ENCODE measurements around the gene PPFIBP1.

PPFIBP1 gene

DNA sequence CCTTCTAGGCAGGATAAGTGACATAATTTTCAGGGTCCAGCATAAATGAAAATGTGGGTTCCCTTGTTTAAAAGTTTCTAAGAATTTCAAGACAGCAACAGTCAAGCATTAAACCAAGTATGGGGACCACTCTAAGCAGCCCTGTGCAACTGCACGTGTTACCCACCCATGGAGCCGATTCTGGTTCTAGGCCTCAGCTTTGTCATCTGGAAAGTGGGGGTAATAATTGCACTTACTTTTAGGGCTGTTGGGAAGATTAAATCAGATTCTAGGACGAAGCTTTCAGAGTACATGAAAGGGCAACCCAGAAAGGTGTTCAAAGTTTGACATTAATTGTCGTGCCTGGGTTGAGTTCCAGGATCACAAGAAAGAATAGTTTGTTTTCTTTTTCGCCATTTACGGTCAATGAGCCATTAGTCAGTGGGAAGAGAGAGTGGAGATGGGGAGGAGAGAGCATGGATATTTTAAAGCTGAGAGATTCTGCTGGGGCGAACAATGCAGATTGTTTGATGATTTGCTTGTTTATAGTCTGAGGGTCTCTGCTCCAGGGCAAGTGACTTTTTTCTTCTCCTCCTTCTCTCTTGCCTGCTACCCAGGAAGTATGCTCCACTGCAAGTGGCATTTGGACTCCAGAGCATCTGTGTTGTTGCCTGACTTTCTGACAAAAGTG is 10.7 kb upstream of the PPFIBP1 start:
- DNase-seq (ENCODE audit: low read depth), result no peak

DNA sequence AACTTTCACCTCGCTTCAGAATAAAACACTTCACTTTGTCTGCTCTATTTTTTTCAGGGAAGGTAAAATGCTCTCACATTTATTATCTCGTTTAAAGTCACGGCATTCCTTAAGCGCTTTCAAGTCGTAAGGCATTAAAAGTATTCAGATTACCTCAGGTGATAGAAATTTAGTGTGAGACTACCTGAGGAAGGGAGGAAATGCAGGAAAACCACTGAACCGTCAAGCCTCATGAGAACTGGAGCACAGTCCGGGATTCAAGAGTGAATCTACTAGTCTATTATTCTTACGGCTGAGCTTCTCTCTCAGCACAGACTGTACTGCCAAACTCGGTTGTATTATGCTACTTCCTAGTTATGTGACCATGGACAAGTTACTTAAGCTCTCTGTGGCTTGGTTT is 8.3 kb upstream of the PPFIBP1 start:
- no peak for DNase-seq (ENCODE audit: low read depth)

DNA sequence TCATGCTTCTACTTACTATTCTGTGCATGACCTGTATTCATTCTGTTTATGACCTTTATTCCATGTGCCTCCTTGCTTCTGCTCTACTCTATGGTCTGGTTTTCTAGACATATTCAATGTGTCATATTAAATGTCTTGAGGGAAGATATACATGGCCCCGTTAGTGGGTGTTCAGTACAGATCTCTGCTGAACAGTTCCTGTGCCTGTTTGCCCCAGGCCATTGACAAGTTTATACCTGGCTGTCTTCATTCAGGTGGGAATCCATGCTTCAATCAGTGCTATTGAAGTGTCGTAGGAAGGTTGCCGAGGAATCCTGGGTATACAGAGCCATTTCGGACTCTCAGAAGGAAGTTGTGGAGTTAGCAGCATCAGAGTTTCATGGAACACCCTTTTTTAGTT is 7.4 kb upstream of the PPFIBP1 start:
- DNase-seq (ENCODE audit: low read depth), result no peak

DNA sequence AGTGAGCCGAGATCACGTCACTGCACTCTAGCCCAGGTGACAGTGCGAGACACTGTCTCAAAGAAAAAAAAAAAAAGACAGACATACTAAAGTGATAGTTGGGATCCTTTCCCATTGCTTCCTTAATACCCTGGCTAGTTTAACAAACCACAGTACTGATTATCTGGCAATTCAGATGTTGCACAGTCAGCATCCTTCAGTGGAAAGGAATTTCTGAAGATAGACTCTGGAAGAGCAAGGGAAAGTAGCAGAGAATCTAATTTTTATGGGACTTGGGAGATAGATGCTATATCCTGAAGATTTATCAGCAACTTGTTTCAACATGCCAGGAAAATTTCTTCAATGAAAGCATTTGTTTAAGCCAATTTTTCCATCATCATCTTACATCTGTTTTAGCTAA is 6.5 kb upstream of the PPFIBP1 start:
- DNase-seq (ENCODE audit: low read depth), result no peak

DNA sequence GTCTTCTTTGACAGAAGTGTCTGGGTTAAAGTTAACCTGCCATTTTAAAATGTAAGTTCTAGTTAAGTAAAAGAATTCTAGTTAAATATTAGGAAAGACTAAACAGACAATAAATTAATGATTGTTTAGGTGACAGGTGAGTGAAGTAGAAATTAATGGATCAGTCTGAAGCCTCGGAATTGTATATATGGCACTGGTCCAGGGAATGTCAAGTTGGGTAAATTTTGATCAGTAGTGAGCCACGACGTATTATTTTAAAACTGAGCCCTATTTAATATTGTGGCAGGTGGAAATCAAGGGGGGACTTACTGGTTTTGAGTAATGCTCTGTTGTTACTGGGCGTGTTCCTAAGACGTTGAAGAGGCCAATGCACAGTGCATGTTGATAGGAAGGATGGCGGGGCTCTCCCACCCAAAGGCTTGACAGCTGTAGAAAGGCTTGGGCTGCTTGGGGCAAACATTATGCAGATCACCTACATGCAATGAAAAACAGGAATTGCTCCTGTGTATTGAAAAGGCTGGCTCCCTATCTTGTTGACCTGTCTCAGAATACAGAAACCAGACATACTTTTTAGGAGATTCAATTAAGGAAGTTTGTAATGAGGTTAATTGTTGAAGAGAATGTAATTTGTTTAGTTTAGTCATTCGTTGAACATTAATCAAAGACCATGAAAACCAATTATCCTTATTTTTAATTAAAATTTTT is 5.9 kb upstream of the PPFIBP1 start:
- DNase-seq (ENCODE audit: low read depth), result no peak

DNA sequence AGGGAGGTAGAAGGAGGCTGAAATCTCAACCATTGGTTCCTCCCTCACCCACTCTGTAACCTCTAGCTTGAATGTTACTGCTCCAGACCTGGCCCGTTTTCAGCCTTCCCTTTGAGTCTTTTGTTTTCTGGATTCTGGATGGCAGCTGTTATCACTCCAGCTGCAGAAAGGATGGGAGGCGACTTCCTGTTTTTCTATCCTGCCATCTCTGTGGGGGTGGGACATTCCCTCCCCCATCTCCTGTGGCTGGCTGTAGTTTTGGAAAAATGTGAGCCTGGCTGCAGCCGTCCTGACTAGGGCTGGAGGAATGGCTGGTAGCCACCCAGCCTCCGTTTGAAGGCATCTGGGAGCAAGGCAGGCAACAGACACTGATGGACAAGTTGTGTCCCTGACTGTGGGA is 2.9 kb upstream of the PPFIBP1 start:
- no peak for DNase-seq (ENCODE audit: low read depth)

DNA sequence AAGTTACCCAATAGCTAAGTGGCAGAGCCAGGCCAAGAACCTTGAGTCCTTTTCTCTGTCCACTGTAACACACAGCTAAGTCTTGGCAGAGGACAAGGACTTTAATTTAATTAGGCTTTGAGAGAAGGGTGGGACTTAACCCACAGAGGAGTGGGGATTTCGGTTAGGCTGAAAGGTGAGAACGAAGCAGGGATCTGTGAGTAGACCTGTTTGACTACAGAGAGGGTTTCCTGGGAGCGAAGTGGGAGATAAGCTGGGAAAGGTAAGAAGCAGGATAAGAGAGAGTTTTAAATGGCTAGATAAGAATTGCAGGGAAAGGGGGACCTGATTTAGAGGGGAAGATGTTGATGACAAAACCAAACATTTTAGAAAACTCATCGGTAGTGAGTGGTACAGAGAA is 2.0 kb upstream of the PPFIBP1 start:
- DNase-seq (ENCODE audit: low read depth), result no peak

DNA sequence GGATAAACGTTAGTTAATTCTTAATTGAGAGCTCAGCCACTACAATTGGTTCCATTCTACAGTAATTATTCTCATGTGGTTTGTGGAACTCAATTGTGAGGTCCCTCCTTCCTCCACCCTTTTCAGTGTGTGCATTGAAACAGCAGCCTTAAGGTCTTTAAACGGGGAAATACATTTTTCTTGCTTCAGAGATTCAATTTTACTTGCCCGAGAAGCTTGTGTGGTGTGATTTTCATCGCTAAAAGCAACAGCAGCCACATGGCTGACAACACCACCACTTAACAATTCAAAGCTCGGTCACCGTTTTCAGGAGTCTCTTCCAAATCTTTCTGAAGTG is 733 bp upstream of the PPFIBP1 start:
- no peak for DNase-seq (ENCODE audit: low read depth)

DNA sequence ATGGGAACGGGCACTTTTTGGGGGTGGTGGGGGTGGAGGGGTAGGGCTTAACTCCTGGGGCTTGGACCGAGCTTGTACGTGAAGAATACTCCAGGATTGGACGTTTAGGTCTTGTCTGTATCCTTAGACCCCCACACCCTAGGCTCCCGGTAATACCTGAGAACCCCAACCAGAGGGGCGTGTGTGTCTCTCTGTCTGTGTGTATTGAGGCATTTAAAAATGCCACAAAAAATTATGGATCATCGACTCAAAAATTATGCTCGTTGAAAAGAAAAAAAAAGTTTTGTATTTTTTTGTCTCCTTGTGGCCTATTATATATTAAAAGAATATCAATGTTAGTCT is 459 bp downstream of the PPFIBP1 start:
- no peak for DNase-seq (ENCODE audit: low read depth)

DNA sequence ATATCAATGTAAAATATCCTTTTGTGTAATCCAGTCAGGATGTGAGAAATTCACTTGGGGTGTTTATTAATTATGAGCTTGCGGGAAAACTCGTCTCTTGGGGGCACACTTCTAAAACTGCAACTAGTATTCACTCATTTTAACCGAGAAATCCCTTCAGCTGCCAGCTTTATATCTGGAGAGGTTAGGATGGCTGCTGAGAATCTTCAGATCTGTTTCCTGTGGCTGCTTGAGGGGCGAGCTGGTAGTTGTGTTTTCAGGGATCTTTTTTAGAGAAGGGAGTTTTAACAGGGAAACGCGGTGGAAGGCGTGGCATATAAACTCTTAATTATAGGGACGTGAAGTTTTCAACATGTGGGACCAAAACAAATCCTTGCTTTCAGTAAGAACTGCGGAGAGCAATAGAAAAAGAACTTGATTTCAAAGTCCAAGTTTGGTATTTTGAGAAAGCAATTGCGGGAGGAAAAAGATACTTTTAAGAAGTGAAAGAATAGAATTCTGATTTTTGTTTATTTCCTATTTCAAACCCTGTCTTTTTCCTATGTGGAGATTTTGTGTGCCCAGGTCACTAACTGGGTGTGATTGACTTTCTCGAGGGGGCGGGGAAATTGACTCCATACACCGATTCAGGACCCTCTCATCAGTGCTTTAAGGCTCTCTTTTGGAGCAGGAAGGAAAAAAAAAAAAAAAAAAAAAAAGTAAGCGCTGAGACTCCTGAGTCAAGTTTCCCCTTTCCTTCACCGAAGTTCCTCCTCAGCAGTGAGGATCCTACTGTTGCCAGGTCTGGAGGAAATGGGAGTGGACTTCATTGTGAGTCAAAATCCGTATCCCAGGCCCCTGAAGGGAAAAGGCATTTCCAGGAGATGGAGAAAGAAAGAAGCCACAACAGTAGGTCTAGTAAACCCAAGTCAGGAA is 1.1 kb downstream of the PPFIBP1 start:
- DNase-seq (ENCODE audit: low read depth), result no peak

DNA sequence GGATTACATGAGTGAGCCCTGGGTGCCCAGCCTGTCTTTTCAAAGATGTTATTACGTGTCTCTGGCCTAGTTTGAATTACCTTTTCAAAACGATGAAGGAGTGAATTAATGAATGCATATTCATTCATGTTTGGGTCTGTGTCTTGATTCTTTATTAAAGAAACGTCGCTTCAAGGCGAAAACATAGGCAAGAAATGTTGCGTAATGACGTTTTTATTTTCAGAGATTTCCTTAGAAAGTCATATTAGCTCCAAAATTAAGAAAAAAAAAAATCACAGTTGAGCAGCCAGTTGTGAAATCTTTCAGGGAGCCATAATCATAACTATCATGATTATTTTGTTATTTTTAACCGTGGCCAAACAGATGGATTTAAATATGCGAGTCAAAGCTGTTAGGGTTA is 3.5 kb downstream of the PPFIBP1 start:
- no peak for DNase-seq (ENCODE audit: low read depth)

DNA sequence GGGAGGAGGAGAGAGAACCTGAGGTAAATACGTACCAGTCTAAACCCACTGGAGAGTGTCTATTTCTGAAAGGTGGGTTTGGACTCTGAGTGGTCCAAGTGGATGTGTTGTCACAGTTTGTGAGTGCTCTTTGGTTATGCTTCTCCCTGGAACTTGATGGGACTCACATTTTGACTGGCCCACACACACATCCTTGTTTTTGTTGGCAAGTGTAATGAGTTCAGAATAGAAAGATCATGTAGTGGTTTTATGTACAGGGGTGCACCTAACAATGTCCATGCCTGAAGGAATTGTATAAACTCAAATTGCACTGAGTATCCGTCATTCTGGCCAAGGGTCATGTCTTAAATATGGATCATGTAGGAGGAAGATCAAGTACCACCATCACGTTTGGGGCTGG is 4.8 kb downstream of the PPFIBP1 start:
- no peak for DNase-seq (ENCODE audit: low read depth)

DNA sequence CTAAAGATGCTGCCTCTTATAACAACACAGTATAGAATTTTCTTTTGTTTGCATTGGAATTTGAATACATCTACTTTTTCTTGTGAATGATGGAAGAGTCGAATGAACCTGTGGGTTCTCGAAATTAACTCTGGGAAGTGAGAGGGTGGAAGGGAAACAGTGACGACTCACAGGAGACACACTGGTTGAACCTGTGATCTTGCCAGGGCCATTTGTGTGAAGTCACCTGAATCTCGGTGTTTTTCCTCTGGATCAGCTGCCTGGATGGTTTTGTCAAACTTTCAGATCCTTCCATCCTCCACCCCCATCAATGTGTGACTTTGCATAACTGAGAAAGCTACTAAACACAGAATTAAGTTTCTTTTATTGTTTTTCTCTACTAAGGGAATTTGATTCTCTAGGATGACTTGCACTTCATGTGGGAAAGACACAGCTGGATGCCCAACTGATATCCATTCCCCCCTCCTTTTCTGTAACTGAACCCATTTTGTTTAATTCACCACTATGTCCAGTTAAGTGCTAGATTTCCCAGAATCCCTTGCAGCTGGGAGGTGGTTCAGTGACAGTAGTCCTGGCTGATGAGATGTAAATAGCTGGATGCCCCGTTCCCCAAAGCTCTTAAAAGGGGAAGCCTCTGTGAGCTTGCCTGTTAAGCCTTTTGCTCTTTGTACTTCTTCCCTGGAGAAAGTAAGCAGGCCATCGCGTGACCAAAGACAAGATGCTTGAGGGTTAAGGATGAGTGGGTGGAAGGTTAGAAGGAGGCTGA is 6.3 kb downstream of the PPFIBP1 start:
- no peak for DNase-seq (ENCODE audit: low read depth)

DNA sequence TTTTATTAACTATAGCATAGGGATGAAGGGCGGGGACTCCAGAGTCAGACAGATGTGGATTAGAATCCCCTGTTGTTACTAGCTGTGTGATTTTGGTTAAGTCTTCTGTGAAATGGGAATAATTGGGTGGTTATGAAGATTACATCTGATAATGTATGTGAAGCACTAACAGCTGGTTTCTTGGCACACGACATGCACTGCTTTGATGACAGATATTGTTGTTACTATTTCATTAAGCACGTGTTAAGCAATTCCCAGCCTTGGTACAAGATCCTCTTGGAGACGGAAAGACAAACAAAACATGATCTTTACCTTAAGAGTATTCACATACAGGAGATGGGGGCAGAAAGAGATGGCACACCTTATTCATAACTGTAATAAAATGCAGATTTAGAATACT is 7.9 kb downstream of the PPFIBP1 start:
- no peak for DNase-seq (ENCODE audit: low read depth)

DNA sequence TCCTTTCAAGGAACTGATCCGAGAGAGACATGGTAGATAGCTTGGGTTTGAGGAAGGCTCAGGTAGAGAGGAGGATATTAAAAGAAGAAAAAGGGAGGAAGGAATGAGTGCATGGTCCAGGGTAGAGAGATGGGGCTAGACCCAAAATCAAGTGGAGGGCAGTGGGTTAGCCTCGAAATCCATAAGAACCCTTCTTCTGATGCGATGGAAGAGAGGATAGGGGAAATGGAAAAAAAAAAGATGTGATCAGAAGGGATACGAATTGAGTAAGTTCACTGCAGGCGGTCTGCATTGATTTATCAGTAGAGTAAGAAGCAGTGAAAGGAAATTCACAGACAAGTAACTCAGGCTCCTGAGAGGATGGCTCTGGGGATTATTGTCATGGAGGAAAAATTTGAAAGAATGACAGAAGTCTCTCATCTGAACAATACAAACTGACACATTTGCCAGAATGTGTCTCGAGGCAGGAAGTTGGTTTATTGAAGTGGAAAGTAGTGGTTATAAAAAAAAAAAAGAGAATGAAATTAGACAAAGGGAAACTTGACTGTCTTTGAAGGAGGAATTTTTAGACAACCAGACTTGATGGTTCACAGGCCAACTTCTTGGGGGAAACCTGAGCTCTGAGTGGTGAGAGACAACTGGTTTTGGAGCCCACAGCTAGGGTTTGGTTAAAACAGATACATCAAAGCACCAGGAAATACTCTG is 10.2 kb downstream of the PPFIBP1 start:
- no peak for DNase-seq (ENCODE audit: low read depth)

DNA sequence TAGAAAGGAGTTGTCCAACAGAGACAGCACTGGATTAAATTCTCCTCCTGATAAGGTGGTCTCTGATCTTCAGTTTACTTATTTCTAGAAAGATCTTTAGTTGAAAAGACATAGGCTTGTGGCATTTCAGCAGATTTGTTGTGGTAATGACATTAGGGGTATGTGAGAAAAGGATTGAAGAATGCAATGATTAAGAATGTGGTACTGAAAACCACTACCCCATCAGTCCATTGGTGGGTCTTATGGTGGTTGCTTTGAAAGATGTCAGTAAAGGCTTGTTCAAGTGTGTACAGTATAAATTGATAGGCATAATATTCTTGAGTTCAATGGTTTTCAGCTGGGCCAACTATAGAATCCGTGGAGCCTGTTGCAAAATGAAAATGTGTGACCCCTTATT is 10.8 kb downstream of the PPFIBP1 start:
- no peak for DNase-seq (ENCODE audit: low read depth)

DNA sequence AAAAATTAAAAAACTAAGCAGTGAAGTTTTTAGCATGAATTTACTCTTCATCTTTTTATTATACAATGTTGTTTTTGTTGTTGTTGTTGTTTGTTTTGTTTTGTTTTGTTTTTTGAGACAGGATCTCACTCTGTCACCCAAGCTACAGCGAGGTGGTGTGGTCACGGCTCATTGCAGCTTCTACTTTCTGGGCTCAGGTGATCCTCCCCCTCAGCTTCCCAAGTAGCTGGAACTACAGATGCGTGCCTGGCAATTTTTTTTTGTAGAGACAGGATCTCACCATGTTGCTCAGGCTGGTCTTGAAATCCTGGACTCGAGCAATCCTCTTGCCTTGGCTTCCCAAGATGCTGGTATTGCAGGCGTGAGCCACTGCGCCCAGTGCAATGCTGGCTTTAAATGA is 11.3 kb downstream of the PPFIBP1 start:
- DNase-seq (ENCODE audit: low read depth), result no peak

DNA sequence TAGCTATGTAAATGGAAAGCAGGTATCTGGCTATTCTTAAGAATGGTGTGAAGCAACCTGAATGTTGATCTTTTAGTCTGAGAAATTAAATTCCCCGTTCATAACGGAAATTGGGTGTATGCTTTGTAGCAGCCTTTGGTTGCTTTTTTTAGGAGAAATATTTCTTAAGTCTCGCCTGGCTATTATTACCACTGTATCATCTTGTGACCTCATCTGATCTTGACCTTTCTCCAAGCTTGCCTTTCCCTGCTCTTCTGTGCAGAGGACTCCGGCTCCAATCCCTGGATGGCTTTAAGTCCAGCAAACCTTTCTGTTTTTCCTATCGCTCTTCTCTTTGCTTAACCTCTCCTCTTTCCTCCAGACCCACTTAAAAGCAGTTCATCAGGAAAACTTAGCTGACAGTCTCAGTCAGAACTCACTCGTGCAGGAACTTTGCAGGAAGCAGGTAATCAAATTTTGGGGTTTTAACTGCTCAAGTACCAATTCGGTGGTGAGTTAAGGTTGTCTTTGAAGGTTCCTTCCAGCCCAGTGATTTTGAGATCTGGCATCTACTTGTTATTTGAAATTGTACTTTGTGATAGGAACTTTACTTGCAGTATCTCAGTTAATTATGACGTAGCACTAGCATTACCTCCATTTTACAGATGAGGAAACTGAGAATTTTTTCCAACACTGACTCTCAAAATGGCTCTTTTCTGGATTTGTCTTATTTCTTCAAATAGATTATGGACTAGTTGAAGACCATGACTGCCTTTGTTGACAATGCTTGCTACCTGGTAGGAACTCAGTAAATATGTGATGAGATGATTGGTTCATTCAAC is 14.1 kb downstream of the PPFIBP1 start:
- DNase-seq (ENCODE audit: low read depth), result no peak

DNA sequence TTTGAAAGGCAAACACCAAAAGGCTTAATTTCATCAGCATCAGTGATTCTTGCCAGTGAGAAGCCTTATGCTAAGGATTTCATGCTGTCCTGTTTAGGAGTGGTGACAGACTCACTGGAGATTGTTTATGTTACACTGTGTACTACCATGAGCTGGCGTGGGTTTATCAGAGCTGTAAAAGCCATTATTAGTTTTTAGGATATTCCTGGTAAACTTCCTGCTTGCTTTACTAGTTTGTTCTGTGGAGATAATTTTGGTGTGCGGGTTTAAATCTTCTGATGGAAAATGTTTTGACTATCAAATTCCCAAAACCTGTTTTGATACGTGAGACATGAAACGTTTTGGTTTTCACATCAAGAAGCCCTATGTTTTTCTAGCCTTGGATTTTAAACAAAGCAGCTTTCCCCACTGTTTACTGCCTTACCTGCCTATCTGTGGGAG is 15.2 kb downstream of the PPFIBP1 start:
- no peak for DNase-seq (ENCODE audit: low read depth)

DNA sequence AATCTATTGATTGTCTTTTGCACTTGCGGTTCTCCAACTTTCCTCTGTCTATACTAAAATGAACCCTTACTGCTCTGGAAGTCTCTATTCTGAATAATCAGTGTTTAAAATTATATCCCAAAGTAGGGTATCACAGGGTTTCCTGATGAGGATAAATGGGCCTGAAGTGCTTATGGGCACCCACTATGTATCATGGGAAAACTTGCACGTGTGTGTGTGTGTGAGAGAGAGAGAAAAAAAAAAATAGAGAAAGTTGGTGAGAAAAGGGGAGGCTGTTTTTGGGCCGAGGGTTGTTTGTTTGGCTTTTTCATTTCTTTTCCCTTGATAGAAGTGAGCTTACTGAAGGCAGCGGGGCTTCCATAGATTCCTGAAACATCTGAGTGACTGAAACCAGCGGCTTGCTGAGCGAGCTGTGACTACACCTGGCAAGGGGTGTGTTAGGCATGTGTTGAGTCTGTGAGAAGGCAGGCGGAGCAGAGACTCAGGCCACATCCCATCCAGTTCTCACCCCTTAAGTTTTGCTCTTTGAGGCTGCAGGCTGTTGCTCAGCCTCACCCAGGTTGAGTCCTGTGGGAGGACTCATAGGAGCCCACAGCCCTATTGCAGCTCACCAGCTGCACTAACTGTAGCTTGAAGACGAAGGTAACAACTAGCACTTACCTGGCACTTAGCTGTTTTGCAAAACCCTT is 17.2 kb downstream of the PPFIBP1 start:
- DNase-seq (ENCODE audit: low read depth), result no peak
